Testis (tissue), 2 donors: ENCODE data around the gene VANGL2.

ENCODE experiments used
- POLR2A ChIP-seq: fragments of 450-650 bp; IDR thresholded peaks from one replicate; pipeline ENCODE4 v1.6.1; 2017; ENCODE audit warnings: antibody characterized with exemption, mild to moderate bottlenecking, moderate library complexity
- TF ChIP-seq, protein P1 (sequence below), 3 experiments: fragments of 450-650 bp in 2 of 3; fragments of 200-600 bp in 1 of 3; sonication (generic) in 1 of 3; IDR thresholded peaks; one replicate each; pipeline ENCODE4 v1.5.1; 2016 to 2019; ENCODE audit warnings: antibody characterized with exemption in 3 of 3, mild to moderate bottlenecking in 2 of 3, moderate library complexity in 1 of 3

DNA sequence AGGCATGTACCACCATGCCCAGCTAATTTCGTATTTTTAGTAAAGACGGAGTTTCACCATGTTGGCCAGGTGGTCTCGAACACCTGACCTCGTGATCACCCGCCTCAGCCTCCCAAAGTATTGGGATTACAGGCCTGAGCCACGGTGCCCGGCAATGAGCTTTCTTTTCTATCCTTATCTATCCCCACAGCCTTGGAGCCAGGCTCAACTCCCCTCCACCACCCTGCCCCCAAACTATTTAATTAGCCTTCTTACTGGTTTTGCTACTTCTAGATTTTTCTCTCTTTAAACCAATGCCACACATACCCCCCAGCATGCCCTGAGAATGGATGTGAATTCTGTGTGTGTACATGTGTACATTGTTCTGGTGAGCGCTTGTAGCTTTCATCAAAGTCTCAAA lies 5.7 kb upstream of the VANGL2 start:
- TF ChIP-seq, protein P1, sequence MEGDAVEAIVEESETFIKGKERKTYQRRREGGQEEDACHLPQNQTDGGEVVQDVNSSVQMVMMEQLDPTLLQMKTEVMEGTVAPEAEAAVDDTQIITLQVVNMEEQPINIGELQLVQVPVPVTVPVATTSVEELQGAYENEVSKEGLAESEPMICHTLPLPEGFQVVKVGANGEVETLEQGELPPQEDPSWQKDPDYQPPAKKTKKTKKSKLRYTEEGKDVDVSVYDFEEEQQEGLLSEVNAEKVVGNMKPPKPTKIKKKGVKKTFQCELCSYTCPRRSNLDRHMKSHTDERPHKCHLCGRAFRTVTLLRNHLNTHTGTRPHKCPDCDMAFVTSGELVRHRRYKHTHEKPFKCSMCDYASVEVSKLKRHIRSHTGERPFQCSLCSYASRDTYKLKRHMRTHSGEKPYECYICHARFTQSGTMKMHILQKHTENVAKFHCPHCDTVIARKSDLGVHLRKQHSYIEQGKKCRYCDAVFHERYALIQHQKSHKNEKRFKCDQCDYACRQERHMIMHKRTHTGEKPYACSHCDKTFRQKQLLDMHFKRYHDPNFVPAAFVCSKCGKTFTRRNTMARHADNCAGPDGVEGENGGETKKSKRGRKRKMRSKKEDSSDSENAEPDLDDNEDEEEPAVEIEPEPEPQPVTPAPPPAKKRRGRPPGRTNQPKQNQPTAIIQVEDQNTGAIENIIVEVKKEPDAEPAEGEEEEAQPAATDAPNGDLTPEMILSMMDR (IDR thresholded peaks at IDR 0.05): no peak
- TF ChIP-seq POLR2A: no peak
